Measurements from ENCODE around the gene PRR5L.

GRCh38 chr11:36257351-36257750, 38.7 kb upstream of the PRR5L start:
- TF ChIP-seq GATA3 (IDR thresholded peaks at IDR 0.05; ENCODE audit: low read depth, low read length): no peak
- no peak for TF ChIP-seq GATA2 (IDR thresholded peaks at IDR 0.05; ENCODE audit: low read depth, low read length)
